ENCODE results near the gene DNER.

GRCh38 chr2:229412686-229413085 lies 301.7 kb downstream of the DNER start:
- TF ChIP-seq CTCF (IDR thresholded peaks at IDR 0.05) (no peak), POLR2A (IDR thresholded peaks at IDR 0.05) (no peak)
